ENCODE data around the gene ZSCAN9. TPM values are rescaled to one million over a fixed set of nuclear protein-coding genes. Genes with fewer than 3 reads are reported as not detected.

Gene ZSCAN9
- total and polyA plus RNA-seq, 2 of the 13 experiments (the other 11 are each of a cell fraction or from before 2014, with no cell fraction given) = 14.6 to 17.8 TPM

- peak; percentile 61; the same call in 1 of the 2 replicates for TF ChIP-seq ZNF609 (CRISPR knock-in tag; IDR thresholded peaks at IDR 0.05; ENCODE audit: borderline replicate concordance)
- TF ChIP-seq CREB3 (CRISPR knock-in tag; IDR thresholded peaks at IDR 0.05) = no peak
- TF ChIP-seq ZNF766 (CRISPR knock-in tag; IDR thresholded peaks at IDR 0.05; ENCODE audit: borderline replicate concordance) = no peak
- peak; percentile 91; the same call in 1 of the 2 replicates for TF ChIP-seq AHR (CRISPR knock-in tag; IDR thresholded peaks at IDR 0.05)
- no peak for TF ChIP-seq ZNF549 (CRISPR knock-in tag; IDR thresholded peaks at IDR 0.05)
- TF ChIP-seq GPN1 (CRISPR knock-in tag; IDR thresholded peaks at IDR 0.05; ENCODE audit: borderline replicate concordance) = 0 out of 2 replicates have a peak, but pooled peaks have one; percentile 18
- TF ChIP-seq GATA4 (IDR thresholded peaks at IDR 0.05; ENCODE audit: borderline replicate concordance, low read depth) = no peak
- TF ChIP-seq PREB (CRISPR knock-in tag; IDR thresholded peaks at IDR 0.05) = no peak
- TF ChIP-seq ZBTB7B (CRISPR knock-in tag; IDR thresholded peaks at IDR 0.05) = peak; percentile 92
- no peak for TF ChIP-seq MAFF (IDR thresholded peaks at IDR 0.05; ENCODE audit: low read depth, low read length)
- TF ChIP-seq AGO1 (IDR thresholded peaks at IDR 0.05; ENCODE audit: low read depth, low read length, poor library complexity, severe bottlenecking) = peak; percentile 69
- TF ChIP-seq ZNF773 (CRISPR knock-in tag; IDR thresholded peaks at IDR 0.05; ENCODE audit: borderline replicate concordance) = peak; percentile 19; the same call in 1 of the 2 replicates
- TF ChIP-seq BRCA1 (CRISPR knock-in tag; IDR thresholded peaks at IDR 0.05) = no peak
- TF ChIP-seq ZBTB1 (CRISPR knock-in tag; IDR thresholded peaks at IDR 0.05; ENCODE audit: borderline replicate concordance) = no peak; the same call in 1 of the 2 replicates
- TF ChIP-seq MNT (IDR thresholded peaks at IDR 0.05) = no peak
- 0 out of 2 replicates have a peak, but pooled peaks have one; percentile 36 for TF ChIP-seq ZNF605 (CRISPR knock-in tag; IDR thresholded peaks at IDR 0.05)
- TF ChIP-seq MAF1 (CRISPR knock-in tag; IDR thresholded peaks at IDR 0.05; ENCODE audit: borderline replicate concordance) = no peak
- TF ChIP-seq ZNF724P (CRISPR knock-in tag; IDR thresholded peaks at IDR 0.05; ENCODE audit: borderline replicate concordance) = peak; percentile 89
- TF ChIP-seq HNF4G (IDR thresholded peaks at IDR 0.05; ENCODE audit: borderline replicate concordance, low read depth, low read length) = no peak
- TF ChIP-seq HNF4G (CRISPR knock-in tag; IDR thresholded peaks at IDR 0.05; ENCODE audit: borderline replicate concordance, low read depth) = 0 out of 2 replicates have a peak, but pooled peaks have one; percentile 46
Measured at GRCh38 chr6:28225056-28225834, at the start of gene ZSCAN9 (continued).
